ENCODE results near the gene SPNS1. TPM values are rescaled to one million over a fixed set of nuclear protein-coding genes. Genes with fewer than 3 reads are reported as not detected.

SPNS1 gene
- total and polyA plus RNA-seq, 2 of the 8 experiments (the other 6 are each of a cell fraction or from before 2014, with no cell fraction given), result 48.8 to 66.9 TPM

DNA sequence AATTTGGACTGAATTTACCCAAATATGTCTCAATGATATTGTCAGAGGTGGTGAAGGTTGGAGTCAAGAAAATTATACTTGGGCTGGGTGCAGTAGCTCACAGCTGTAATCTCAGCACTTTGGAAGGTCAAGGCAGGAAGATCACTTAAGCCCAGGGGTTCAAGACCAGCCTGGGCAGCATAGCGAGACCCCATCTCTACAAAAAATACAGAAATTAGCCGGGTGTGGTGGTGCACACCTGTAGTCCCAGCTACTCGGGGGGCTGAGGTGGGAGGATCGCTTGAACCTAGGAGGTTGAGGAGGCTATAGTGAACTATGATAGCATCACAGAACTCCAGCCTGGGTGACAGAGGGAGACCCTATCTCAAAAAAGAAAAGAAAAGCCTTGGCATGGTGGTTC lies 51.2 kb downstream of the SPNS1 start (continued):
- TF ChIP-seq, protein P1, sequence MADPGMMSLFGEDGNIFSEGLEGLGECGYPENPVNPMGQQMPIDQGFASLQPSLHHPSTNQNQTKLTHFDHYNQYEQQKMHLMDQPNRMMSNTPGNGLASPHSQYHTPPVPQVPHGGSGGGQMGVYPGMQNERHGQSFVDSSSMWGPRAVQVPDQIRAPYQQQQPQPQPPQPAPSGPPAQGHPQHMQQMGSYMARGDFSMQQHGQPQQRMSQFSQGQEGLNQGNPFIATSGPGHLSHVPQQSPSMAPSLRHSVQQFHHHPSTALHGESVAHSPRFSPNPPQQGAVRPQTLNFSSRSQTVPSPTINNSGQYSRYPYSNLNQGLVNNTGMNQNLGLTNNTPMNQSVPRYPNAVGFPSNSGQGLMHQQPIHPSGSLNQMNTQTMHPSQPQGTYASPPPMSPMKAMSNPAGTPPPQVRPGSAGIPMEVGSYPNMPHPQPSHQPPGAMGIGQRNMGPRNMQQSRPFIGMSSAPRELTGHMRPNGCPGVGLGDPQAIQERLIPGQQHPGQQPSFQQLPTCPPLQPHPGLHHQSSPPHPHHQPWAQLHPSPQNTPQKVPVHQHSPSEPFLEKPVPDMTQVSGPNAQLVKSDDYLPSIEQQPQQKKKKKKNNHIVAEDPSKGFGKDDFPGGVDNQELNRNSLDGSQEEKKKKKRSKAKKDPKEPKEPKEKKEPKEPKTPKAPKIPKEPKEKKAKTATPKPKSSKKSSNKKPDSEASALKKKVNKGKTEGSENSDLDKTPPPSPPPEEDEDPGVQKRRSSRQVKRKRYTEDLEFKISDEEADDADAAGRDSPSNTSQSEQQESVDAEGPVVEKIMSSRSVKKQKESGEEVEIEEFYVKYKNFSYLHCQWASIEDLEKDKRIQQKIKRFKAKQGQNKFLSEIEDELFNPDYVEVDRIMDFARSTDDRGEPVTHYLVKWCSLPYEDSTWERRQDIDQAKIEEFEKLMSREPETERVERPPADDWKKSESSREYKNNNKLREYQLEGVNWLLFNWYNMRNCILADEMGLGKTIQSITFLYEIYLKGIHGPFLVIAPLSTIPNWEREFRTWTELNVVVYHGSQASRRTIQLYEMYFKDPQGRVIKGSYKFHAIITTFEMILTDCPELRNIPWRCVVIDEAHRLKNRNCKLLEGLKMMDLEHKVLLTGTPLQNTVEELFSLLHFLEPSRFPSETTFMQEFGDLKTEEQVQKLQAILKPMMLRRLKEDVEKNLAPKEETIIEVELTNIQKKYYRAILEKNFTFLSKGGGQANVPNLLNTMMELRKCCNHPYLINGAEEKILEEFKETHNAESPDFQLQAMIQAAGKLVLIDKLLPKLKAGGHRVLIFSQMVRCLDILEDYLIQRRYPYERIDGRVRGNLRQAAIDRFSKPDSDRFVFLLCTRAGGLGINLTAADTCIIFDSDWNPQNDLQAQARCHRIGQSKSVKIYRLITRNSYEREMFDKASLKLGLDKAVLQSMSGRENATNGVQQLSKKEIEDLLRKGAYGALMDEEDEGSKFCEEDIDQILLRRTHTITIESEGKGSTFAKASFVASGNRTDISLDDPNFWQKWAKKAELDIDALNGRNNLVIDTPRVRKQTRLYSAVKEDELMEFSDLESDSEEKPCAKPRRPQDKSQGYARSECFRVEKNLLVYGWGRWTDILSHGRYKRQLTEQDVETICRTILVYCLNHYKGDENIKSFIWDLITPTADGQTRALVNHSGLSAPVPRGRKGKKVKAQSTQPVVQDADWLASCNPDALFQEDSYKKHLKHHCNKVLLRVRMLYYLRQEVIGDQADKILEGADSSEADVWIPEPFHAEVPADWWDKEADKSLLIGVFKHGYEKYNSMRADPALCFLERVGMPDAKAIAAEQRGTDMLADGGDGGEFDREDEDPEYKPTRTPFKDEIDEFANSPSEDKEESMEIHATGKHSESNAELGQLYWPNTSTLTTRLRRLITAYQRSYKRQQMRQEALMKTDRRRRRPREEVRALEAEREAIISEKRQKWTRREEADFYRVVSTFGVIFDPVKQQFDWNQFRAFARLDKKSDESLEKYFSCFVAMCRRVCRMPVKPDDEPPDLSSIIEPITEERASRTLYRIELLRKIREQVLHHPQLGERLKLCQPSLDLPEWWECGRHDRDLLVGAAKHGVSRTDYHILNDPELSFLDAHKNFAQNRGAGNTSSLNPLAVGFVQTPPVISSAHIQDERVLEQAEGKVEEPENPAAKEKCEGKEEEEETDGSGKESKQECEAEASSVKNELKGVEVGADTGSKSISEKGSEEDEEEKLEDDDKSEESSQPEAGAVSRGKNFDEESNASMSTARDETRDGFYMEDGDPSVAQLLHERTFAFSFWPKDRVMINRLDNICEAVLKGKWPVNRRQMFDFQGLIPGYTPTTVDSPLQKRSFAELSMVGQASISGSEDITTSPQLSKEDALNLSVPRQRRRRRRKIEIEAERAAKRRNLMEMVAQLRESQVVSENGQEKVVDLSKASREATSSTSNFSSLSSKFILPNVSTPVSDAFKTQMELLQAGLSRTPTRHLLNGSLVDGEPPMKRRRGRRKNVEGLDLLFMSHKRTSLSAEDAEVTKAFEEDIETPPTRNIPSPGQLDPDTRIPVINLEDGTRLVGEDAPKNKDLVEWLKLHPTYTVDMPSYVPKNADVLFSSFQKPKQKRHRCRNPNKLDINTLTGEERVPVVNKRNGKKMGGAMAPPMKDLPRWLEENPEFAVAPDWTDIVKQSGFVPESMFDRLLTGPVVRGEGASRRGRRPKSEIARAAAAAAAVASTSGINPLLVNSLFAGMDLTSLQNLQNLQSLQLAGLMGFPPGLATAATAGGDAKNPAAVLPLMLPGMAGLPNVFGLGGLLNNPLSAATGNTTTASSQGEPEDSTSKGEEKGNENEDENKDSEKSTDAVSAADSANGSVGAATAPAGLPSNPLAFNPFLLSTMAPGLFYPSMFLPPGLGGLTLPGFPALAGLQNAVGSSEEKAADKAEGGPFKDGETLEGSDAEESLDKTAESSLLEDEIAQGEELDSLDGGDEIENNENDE (IDR thresholded peaks at IDR 0.05; ENCODE audit: insufficient replicate concordance, low read length), result no peak
- TF ChIP-seq SRF (IDR thresholded peaks at IDR 0.05; ENCODE audit: low read depth, low read length), result no peak
- no peak for TF ChIP-seq RBBP5 (IDR thresholded peaks at IDR 0.05; ENCODE audit: borderline replicate concordance, low read depth, low read length)
- no peak for TF ChIP-seq CEBPB (IDR thresholded peaks at IDR 0.05; ENCODE audit: low read depth, low read length)
- TF ChIP-seq KDM1A (IDR thresholded peaks at IDR 0.05; ENCODE audit: borderline replicate concordance, low read length), result no peak
- TF ChIP-seq SIRT6 (IDR thresholded peaks at IDR 0.05; ENCODE audit: low read length), result no peak
- no peak for TF ChIP-seq SP1 (IDR thresholded peaks at IDR 0.05; ENCODE audit: low read depth, low read length)
- TF ChIP-seq POU5F1 (IDR thresholded peaks at IDR 0.05; ENCODE audit: low read depth, low read length), result no peak
- TF ChIP-seq CBX8 (IDR thresholded peaks at IDR 0.05; ENCODE audit: borderline replicate concordance, low read depth, low read length), result no peak
- TF ChIP-seq HDAC6 (IDR thresholded peaks at IDR 0.05; ENCODE audit: low read depth, low read length), result no peak
- no peak for TF ChIP-seq CHD2 (IDR thresholded peaks at IDR 0.05; ENCODE audit: low read length)
- no peak for TF ChIP-seq EP300 (IDR thresholded peaks at IDR 0.05; ENCODE audit: borderline replicate concordance in 1 of 2, low read depth in 2 of 2, low read length in 2 of 2)

All from H1 (cell line).